ENCODE measurements around the gene TRABD2B.
"Not testable (repeated sequence)": the region's sequence is repeated elsewhere in the genome, so short reads cannot be mapped to it uniquely, and the experiment has no call there.

TRABD2B gene

GRCh38 chr1:47963568-47964358 is 33.4 kb downstream of the TRABD2B start:
- no peak for DNase-seq

DNA sequence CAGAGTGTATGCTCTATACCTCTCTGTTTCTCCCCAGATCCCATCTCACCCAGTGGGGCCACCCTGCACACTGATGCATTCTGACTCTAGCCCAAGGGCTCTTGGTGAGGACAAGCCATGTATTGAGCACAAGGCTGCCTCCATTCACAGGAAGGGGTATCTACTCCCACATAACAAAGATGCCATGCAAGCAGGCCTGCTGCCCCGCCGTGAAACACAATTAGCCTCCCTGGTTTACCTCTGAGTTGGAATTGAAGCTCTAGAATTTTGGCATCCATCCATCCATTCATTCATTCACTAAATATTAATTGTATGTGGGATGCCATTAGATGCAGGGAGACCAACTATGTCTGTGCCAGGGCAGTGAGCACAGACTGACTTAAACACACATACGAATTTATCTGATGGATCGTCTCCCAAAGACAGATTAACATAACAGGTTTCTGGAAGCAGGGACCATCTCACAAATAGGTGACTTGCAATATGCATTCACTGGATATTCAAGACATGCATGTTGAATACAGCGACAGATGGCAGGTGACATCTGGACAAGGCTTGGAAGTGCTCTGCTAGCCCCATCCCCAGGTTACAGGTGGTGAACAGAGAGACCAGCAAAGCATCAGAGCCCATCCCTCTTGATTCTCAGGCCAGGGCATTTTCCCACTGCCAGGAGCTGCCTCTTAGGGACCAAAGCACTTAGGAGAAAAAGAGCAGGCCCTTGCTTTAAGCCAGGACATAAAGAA is 34.3 kb downstream of the TRABD2B start:
- no peak for DNase-seq

- DNase-seq = not testable (repeated sequence)
These were observed 35.4 kb downstream of the TRABD2B start for GRCh38 chr1:47961835-47962234.

GRCh38 chr1:47956491-47956890 is 40.7 kb downstream of the TRABD2B start:
- DNase-seq = not testable (repeated sequence)

- no peak for DNase-seq
These were observed 43.5 kb downstream of the TRABD2B start for GRCh38 chr1:47953661-47954060.

DNA sequence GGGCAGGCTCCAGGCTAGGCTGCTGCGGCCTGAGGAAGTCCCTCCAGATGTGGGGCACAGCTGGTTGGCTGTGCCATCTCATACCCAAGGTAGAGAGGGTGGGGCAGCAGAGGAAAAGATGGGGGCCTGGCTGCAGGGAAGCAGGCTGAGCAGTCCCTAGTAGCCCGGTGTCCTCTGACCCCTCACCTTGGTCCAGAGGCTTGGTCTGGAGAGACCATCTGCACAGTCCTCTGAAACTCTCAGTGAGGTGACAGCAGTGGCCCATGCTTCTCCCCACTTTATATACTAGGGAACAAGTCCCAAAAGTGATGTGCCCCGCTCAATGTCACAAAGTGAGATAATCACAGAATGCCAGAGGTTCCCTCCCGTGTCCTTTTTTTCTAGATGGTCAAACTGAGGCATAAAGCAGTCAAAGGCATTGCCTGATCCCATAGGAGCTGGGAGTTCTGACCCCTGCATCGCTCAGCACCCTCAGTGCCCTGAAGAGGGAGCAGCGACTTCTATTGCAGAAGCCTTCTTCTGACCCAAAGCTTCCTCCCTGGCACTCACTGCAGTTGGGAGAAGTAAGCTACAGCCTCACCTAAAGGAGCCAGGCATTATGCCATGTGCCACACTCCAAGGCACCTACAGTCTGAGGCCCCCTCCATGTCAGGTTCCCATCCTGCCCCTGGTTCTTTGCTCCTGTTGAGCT is 45.5 kb downstream of the TRABD2B start:
- no peak for DNase-seq

DNA sequence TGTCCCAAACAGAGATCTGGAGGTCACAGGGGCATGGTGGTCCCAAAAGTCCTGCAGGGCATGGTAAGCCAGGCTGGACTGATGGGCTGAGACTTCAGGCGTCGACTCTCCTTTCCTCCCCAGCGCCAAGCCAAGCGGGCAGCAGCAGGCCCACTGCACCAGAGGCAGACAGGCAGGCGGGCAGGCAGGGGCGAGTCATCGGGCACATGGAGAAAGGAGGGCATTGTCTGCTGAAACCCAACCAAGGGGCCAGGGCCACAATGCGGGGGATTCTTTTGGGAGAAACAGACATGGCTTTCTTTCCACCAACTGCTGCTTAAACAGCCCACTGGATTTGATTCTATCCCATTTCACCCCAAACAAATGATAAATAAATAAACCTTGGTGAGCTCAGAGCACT is 46.2 kb downstream of the TRABD2B start:
- DNase-seq = no peak

DNA sequence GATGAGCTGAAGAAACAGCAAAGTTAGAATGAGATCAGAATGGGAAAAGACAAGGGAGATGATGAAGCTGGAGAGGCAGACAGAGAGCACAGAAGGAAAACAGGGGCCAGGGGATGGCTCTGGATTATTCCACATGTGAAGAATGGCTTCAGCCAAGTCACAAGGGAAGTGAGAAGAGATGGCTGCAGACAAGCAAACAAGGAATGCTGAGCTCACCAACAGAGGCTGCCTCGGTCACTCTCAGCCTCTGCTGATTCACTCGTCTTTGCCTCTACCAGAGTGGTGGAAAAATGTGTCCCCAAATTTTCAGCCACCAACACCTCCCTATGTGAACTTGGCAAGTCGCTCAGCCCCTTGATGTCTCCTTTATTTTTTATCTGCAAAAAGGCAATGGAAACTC is 46.7 kb downstream of the TRABD2B start:
- DNase-seq = no peak

GRCh38 chr1:47948126-47948525 is 49.1 kb downstream of the TRABD2B start:
- DNase-seq = no peak

GRCh38 chr1:47947531-47947930 is 49.7 kb downstream of the TRABD2B start:
- DNase-seq = no peak

GRCh38 chr1:47944561-47944960 is 52.6 kb downstream of the TRABD2B start:
- DNase-seq = no peak

GRCh38 chr1:47942240-47942629 is 55.0 kb downstream of the TRABD2B start:
- DNase-seq = no peak

- DNase-seq = no peak
These were observed 55.5 kb downstream of the TRABD2B start for GRCh38 chr1:47941609-47942239.

DNA sequence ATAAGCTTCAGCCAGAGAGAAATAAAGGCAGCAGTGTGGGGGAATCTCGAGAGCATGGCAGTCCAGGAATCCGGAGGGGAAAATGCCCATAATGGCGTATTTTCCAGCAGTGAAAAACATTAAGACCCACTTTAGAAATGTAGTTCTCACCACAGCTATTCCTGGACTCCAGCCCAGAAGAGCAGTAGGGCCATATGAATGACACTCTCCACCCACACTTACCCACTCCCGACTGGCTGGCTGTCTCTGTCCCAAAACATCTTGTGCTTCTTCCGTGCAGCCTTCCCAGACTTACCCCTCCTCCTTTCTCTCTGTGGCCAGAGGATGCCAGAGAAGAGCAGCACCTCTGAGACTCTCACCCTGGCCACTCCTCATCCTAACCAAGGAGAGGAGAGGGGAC is 56.4 kb downstream of the TRABD2B start:
- no peak for DNase-seq

GRCh38 chr1:47940326-47940725 is 56.9 kb downstream of the TRABD2B start:
- no peak for DNase-seq

- DNase-seq = no peak
These were observed 58.7 kb downstream of the TRABD2B start for GRCh38 chr1:47938520-47938919.

- no peak for DNase-seq
These were observed 59.5 kb downstream of the TRABD2B start for GRCh38 chr1:47937586-47938254.

GRCh38 chr1:47936916-47937551 is 60.2 kb downstream of the TRABD2B start:
- no peak for DNase-seq

DNA sequence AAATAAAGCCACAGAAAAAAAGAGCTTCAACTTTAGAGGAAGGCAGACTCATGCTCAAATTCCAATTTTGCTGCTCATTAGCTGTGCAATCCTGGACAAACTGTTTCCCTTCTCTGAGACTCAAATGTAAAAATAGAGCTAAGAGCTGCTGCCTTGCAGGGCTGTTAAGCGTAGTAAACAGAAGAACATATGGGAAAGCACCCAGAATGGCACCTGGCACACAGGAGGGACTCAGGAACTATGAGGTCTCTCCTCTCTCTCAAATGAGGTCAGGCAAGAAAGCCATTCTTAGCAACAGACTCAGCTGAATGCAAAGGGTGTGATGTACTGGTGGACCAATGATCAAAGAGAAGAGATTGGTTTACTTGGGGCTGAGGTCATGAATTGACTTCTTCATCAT is 61.3 kb downstream of the TRABD2B start:
- no peak for DNase-seq

DNA sequence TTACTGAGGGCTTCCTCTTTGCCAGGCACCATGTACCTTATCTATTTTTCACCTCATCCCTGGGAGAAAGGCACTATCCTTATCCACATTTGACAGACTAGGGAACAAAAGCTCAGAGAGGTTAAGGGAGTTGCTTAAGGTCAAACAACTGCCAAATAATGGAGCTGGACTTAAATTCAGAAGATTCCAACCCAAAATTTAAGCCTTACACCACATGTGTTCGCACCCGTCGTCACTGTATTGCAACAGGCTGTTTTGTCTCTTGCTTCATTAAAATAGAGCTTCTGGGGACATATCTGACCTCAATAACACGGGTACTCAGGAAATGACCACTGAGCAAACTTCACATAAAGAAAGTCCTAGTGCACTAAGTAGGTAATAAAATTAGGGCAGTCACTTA is 62.0 kb downstream of the TRABD2B start:
- no peak for DNase-seq

DNA sequence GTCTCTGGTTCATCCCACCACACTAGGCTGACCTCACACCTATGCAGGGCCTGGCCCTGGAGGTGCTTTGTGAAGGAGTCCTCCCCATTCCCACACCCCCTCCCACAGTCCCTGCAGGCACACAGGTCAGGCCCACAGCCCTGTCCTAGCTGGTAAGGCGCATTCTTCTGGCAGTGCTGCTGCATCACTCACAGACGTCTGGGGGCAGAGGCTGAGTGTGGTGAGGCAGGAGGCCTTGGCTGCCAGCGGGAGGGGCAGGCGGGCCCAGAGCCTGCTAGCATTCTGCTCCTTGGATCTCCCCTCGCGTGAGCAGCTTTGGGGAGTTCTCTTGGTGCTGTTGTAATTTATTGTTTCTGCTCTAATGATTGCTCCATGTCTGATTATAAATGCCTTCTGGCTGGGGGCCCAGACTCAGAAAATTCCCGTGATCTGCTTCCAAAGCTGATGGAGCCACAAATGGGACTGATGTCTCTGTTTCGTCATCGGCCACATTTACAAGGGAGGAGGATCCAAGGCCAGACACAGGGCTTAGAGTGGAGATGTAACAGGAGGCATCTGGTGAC is 62.9 kb downstream of the TRABD2B start:
- DNase-seq = no peak

GRCh38 chr1:47932743-47933142 is 64.4 kb downstream of the TRABD2B start:
- DNase-seq = no peak

All from activated CD4-positive, alpha-beta T cell treated with anti-CD3 and anti-CD28 coated beads, Interleukin-10, Interleukin-2, amounts not matched to agents 100 ng/mL and 50 ng/mL, durations not matched to agents 16 hours and 8 hours (primary cell).